Gastrocnemius medialis (tissue), 4 donors: ENCODE results near the gene WBP11. TPM values are rescaled to one million over a fixed set of nuclear protein-coding genes. Genes with fewer than 3 reads are reported as not detected.

Experiments
- ATAC-seq, 2 donors: fragments of 150-250 bp; one replicate each; pipeline ENCODE4 v1.9.1; 2016
- DNase-seq, 2 donors: peaks; one replicate each; pipeline ENCODE4 v3.0.0-alpha.2; 2019
- H3K27ac ChIP-seq, 4 donors: fragments of 200-600 bp; sonication (generic); 1 replicate in 1 of 4; 2 replicates in 3 of 4; pipeline ENCODE4 v1.5.1; 2016 to 2018; ENCODE audit warnings: mild to moderate bottlenecking in 2 of 4, moderate library complexity in 1 of 4
- H3K27me3 ChIP-seq, 3 donors: fragments of 200-600 bp; sonication (generic) in 2 of 3; 1 replicate in 1 of 3; 2 replicates in 2 of 3; pipeline versions ENCODE4 v1.5.1 to v1.6.0; 2016 to 2019; ENCODE audit warnings: mild to moderate bottlenecking in 1 of 3, moderate library complexity in 1 of 3
- H3K36me3 ChIP-seq, 2 donors: fragments of 200-600 bp; sonication (generic) in 1 of 2; one replicate each; pipeline ENCODE4 v1.5.1; 2017 to 2018
- H3K4me1 ChIP-seq, 2 donors: fragments of 200-600 bp; sonication (generic) in 1 of 2; one replicate each; pipeline ENCODE4 v1.5.1; 2016 to 2017; ENCODE audit warnings: mild to moderate bottlenecking in 2 of 2
- H3K4me3 ChIP-seq, 4 donors: fragments of 200-600 bp; sonication (generic) in 3 of 4; 1 replicate in 1 of 4; 2 replicates in 3 of 4; pipeline ENCODE4 v1.5.1; 2016 to 2019; ENCODE audit warnings: mild to moderate bottlenecking in 2 of 4
- H3K9me3 ChIP-seq, 3 donors: fragments of 200-600 bp; sonication (generic) in 2 of 3; 1 replicate in 1 of 3; 2 replicates in 2 of 3; pipeline ENCODE4 v1.5.1; 2016 to 2019
- CTCF ChIP-seq, 5 experiments: fragments of 450-650 bp in 3 of 5; fragments of 200-600 bp in 2 of 5; sonication (generic) in 2 of 5; IDR thresholded peaks in 4 of 5; conservative IDR thresholded peaks in 1 of 5; 1 replicate in 4 of 5; 2 replicates in 1 of 5; pipeline ENCODE4 v1.5.1; 2016 to 2019; ENCODE audit warnings: antibody characterized with exemption in 5 of 5, mild to moderate bottlenecking in 3 of 5, moderate library complexity in 3 of 5
- POLR2A ChIP-seq, 2 donors: fragments of 450-650 bp; IDR thresholded peaks; one replicate each; pipeline ENCODE4 v1.6.1; 2017; ENCODE audit warnings: antibody characterized with exemption in 2 of 2, mild to moderate bottlenecking in 2 of 2, moderate library complexity in 2 of 2
- in situ Hi-C, 4 donors: fragments of 200-750 bp; cut with MboI; loops; one replicate each; pipeline versions ENCODE4 v1.15.0 to v1.8.0; 2017; ENCODE audit warnings: low sequenced_read_pairs in 4 of 4
- intact Hi-C: fragments of 100-400 bp; cut with DNase I; formaldehyde crosslinking; loops from one replicate; pipeline ENCODE4 v1.15.1; 2023; ENCODE audit warnings: low total_unique reads
- total RNA-seq, 4 donors: library from RNA; depleted of rRNA; stranded (reverse); fragments of >200 nt; gene quantifications; one replicate each; pipeline versions ENCODE4 v1.1.0 to v1.2.3, GENCODE V29; 2016

Gene WBP11
- total RNA-seq, 4 donors from 2014 or later, result 20.2 to 39.5 (median 28.4) TPM

GRCh38 chr12:14846876-14847580 lies 43.8 kb upstream of the WBP11 start:
- Histone ChIP-seq H3K27ac (peak overlapping the region; percentile 13 to 62 (median 46)), H3K36me3 (no peaks in the 10 kb centered on the region), H3K4me1 (peaks cover 18 to 32% of the 10 kb centered on the region in 2 donors), H3K9me3 (no peaks in the 10 kb centered on the region), H3K4me3 (no peak overlapping the region), H3K27me3 (no peaks in the 10 kb centered on the region)
- no peak for DNase-seq
- in situ Hi-C loops (loop anchor here (5.0 to 25.0 kb wide), 6 partner anchors 148 to 418 kb away; partner anchors contain the start of gene RERG (in 1 of the 4)), intact Hi-C loops (loop anchor here (1.0 to 5.0 kb wide), 3 partner anchors 148 to 420 kb away; no protein-coding TSS in a partner anchor)
- TF ChIP-seq POLR2A (IDR thresholded peaks at IDR 0.05), result no peak
- no peak for TF ChIP-seq CTCF (IDR thresholded peaks at IDR 0.05 in 4 of 5, conservative IDR thresholded peaks at IDR 0.05 in 1 of 5)
- ATAC-seq, result no peak

- in situ Hi-C loops (loop anchor here (5.0 to 25.0 kb wide), 6 partner anchors 149 to 419 kb away; partner anchors contain the start of gene RERG (in 1 of the 4)), intact Hi-C loops (loop anchor here (1.0 to 5.0 kb wide), 3 partner anchors 149 to 421 kb away; no protein-coding TSS in a partner anchor)
- H3K36me3 ChIP-seq, result no peaks in the 10 kb centered on the region
- H3K4me1 ChIP-seq, result peaks cover 27 to 41% of the 10 kb centered on the region in 2 donors
- DNase-seq, result no peak
- H3K4me3 ChIP-seq, result no peak overlapping the region
- H3K27me3 ChIP-seq, result no peaks in the 10 kb centered on the region
- TF ChIP-seq CTCF (IDR thresholded peaks at IDR 0.05 in 4 of 5, conservative IDR thresholded peaks at IDR 0.05 in 1 of 5) (no peak), POLR2A (IDR thresholded peaks at IDR 0.05) (no peak)
- peak in 1 of 2 donors; percentile 45 for ATAC-seq
- H3K27ac ChIP-seq, result peak overlapping the region; percentile 13 to 62 (median 46)
- no peaks in the 10 kb centered on the region for H3K9me3 ChIP-seq
These were observed 42.8 kb upstream of the WBP11 start for GRCh38 chr12:14846042-14846587.

- Histone ChIP-seq H3K9me3 (no peaks in the 10 kb centered on the region), H3K36me3 (no peaks in the 10 kb centered on the region), H3K27ac (peak overlapping the region; percentile 13 to 62 (median 46)), H3K27me3 (no peaks in the 10 kb centered on the region), H3K4me3 (no peak overlapping the region), H3K4me1 (peaks cover 29 to 43% of the 10 kb centered on the region in 2 donors)
- in situ Hi-C loops (loop anchor here (5.0 to 25.0 kb wide), 6 partner anchors 149 to 419 kb away; partner anchors contain the start of gene RERG (in 1 of the 4)), intact Hi-C loops (loop anchor here (2.0 to 5.0 kb wide), 4 partner anchors 47 to 422 kb away; partner anchors contain the start of gene RERG)
- DNase-seq (no peak), ATAC-seq (peak; percentile 53 to 61)
- TF ChIP-seq CTCF (IDR thresholded peaks at IDR 0.05 in 4 of 5, conservative IDR thresholded peaks at IDR 0.05 in 1 of 5), result peak; percentile 68 to 76 (median 71)
- TF ChIP-seq POLR2A (IDR thresholded peaks at IDR 0.05), result no peak
These were observed 42.1 kb upstream of the WBP11 start for GRCh38 chr12:14845350-14845750.

GRCh38 chr12:14844401-14844800 lies 41.1 kb upstream of the WBP11 start:
- DNase-seq, result no peak
- Histone ChIP-seq H3K9me3 (no peaks in the 10 kb centered on the region), H3K36me3 (no peaks in the 10 kb centered on the region), H3K4me3 (no peak overlapping the region), H3K27me3 (no peaks in the 10 kb centered on the region), H3K27ac (no peak overlapping the region), H3K4me1 (peaks cover 29 to 43% of the 10 kb centered on the region in 2 donors)
- TF ChIP-seq CTCF (IDR thresholded peaks at IDR 0.05 in 4 of 5, conservative IDR thresholded peaks at IDR 0.05 in 1 of 5) (no peak), POLR2A (IDR thresholded peaks at IDR 0.05) (no peak)
- intact Hi-C loops (loop anchor here (2.0 kb wide), 2 partner anchors 48 to 376 kb away; partner anchors contain the start of gene RERG), in situ Hi-C loops (loop anchor here (5.0 to 25.0 kb wide), 6 partner anchors 150 to 420 kb away; partner anchors contain the start of gene RERG (in 1 of the 4))
- ATAC-seq, result no peak
